Measurements from ENCODE around the gene TTLL11. TPM values are rescaled to one million over a fixed set of nuclear protein-coding genes. Genes with fewer than 3 reads are reported as not detected.
"Not testable (repeated sequence)": the region's sequence is repeated elsewhere in the genome, so short reads cannot be mapped to it uniquely, and the experiment has no call there.

TTLL11 gene
- total RNA-seq, 4 donors from 2014 or later = 7.2 to 12.1 (median 9.9) TPM

- no peak for TF ChIP-seq POLR2A (IDR thresholded peaks at IDR 0.05)
- no peak for TF ChIP-seq CTCF (IDR thresholded peaks at IDR 0.05)
- TF ChIP-seq POLR2AphosphoS5 (IDR thresholded peaks at IDR 0.05) = no peak
- no peak for TF ChIP-seq EP300 (IDR thresholded peaks at IDR 0.05)
- no peaks in the 10 kb centered on the region for H3K27me3 ChIP-seq
- 92% methylated on average over 10 of the region's 10 CpGs for WGBS
- no peaks in the 10 kb centered on the region for H3K36me3 ChIP-seq
- H3K9me3 ChIP-seq = no peaks in the 10 kb centered on the region
- no peak overlapping the region for H3K27ac ChIP-seq
- no peak overlapping the region for H3K4me3 ChIP-seq
- DNase-seq (ENCODE audit: low spot score in 2 of 2) = no peak
- H3K4me1 ChIP-seq = no peaks in the 10 kb centered on the region
Observed at GRCh38 chr9:121897140-121897539, 196.0 kb downstream of the TTLL11 start.

GRCh38 chr9:121896545-121896943 is 196.6 kb downstream of the TTLL11 start:
- no peak overlapping the region for H3K4me3 ChIP-seq
- H3K9me3 ChIP-seq = no peaks in the 10 kb centered on the region
- no peak for DNase-seq (ENCODE audit: low spot score in 2 of 2)
- H3K4me1 ChIP-seq = no peaks in the 10 kb centered on the region
- 89% methylated on average over 21 of the region's 27 CpGs for WGBS
- no peak overlapping the region for H3K27ac ChIP-seq
- no peaks in the 10 kb centered on the region for H3K36me3 ChIP-seq
- TF ChIP-seq EP300 (IDR thresholded peaks at IDR 0.05) (no peak), POLR2AphosphoS5 (IDR thresholded peaks at IDR 0.05) (no peak), POLR2A (IDR thresholded peaks at IDR 0.05) (no peak), CTCF (IDR thresholded peaks at IDR 0.05) (no peak)
- H3K27me3 ChIP-seq = no peaks in the 10 kb centered on the region

GRCh38 chr9:121895818-121896544 is 197.1 kb downstream of the TTLL11 start:
- H3K9me3 ChIP-seq = no peaks in the 10 kb centered on the region
- no peak for DNase-seq (ENCODE audit: low spot score in 2 of 2)
- 53% methylated on average over 12 of the region's 12 CpGs for WGBS
- no peak for TF ChIP-seq EP300 (IDR thresholded peaks at IDR 0.05)
- TF ChIP-seq POLR2AphosphoS5 (IDR thresholded peaks at IDR 0.05) = no peak
- no peak for TF ChIP-seq POLR2A (IDR thresholded peaks at IDR 0.05)
- no peak for TF ChIP-seq CTCF (IDR thresholded peaks at IDR 0.05)
- no peaks in the 10 kb centered on the region for H3K27me3 ChIP-seq
- H3K27ac ChIP-seq = no peak overlapping the region
- no peaks in the 10 kb centered on the region for H3K36me3 ChIP-seq
- H3K4me3 ChIP-seq = no peak overlapping the region
- no peaks in the 10 kb centered on the region for H3K4me1 ChIP-seq

- TF ChIP-seq EP300 (IDR thresholded peaks at IDR 0.05) = no peak
- no peak for DNase-seq (ENCODE audit: low spot score in 2 of 2)
- 49% methylated on average over 7 of the region's 7 CpGs for WGBS
Observed at GRCh38 chr9:121895358-121895757, 197.8 kb downstream of the TTLL11 start.

GRCh38 chr9:121894380-121894779 is 198.7 kb downstream of the TTLL11 start:
- not testable (repeated sequence) for H3K9me3 ChIP-seq; DNase-seq (ENCODE audit: low spot score in 2 of 2); H3K27ac ChIP-seq; H3K4me1 ChIP-seq; H3K4me3 ChIP-seq; H3K36me3 ChIP-seq; H3K27me3 ChIP-seq
- WGBS = 48% methylated on average over 2 of the region's 2 CpGs

More at GRCh38 chr9:121895358-121895757, 197.8 kb downstream of the TTLL11 start:
- no peaks in the 10 kb centered on the region for H3K27me3 ChIP-seq
- no peaks in the 10 kb centered on the region for H3K9me3 ChIP-seq
- no peaks in the 10 kb centered on the region for H3K36me3 ChIP-seq
- no peaks in the 10 kb centered on the region for H3K4me1 ChIP-seq
- H3K4me3 ChIP-seq = no peak overlapping the region
- no peak overlapping the region for H3K27ac ChIP-seq

- 84% methylated on average over 3 of the region's 3 CpGs for WGBS
- H3K27ac ChIP-seq = no peak overlapping the region
- H3K9me3 ChIP-seq = no peaks in the 10 kb centered on the region
- H3K36me3 ChIP-seq = no peaks in the 10 kb centered on the region
- no peaks in the 10 kb centered on the region for H3K27me3 ChIP-seq
- DNase-seq (ENCODE audit: low spot score in 2 of 2) = no peak
- H3K4me3 ChIP-seq = no peak overlapping the region
- no peaks in the 10 kb centered on the region for H3K4me1 ChIP-seq
- TF ChIP-seq POLR2A (IDR thresholded peaks at IDR 0.05) (no peak), POLR2AphosphoS5 (IDR thresholded peaks at IDR 0.05) (no peak), CTCF (IDR thresholded peaks at IDR 0.05) (no peak), EP300 (IDR thresholded peaks at IDR 0.05) (no peak)
Observed at GRCh38 chr9:121893786-121894185, 199.3 kb downstream of the TTLL11 start.

Measured in suprapubic skin (tissue), 4 donors.